GM10266 (cell line): ENCODE results near the gene C1orf74.

Experiments used
- DNase-seq: peaks from one replicate; pipeline ENCODE4 v3.0.0; 2012; ENCODE audit errors: extremely low spot score
- CTCF ChIP-seq: IDR thresholded peaks from 2 replicates; pipeline ENCODE4 v1.5.1; 2012; ENCODE audit warnings: mild to moderate bottlenecking, low read depth; ENCODE audit not compliant: control insufficient read depth, insufficient read depth; ENCODE audit errors: missing control alignments

C1orf74 gene

DNA sequence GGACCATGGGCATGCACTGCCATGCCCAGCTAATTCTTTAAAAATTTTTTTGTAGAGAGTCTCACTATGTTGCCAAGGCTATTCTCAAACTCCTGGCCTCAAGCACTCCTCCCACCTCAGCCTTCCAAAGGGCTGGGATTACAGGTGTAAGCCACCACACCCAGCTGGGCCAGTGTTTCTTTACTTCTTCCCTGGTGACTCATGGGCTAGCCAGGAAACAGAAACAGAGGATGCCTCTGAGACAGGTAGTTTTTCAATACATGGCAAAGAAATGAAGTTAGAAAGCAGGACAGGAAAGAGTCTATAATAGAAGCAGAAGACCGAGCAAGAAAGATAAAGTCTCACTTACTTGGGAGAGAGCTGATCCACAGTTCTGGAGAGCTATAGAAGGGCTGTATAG, 7.6 kb upstream of the C1orf74 start:
- no peak for DNase-seq
- TF ChIP-seq CTCF = no peak

DNA sequence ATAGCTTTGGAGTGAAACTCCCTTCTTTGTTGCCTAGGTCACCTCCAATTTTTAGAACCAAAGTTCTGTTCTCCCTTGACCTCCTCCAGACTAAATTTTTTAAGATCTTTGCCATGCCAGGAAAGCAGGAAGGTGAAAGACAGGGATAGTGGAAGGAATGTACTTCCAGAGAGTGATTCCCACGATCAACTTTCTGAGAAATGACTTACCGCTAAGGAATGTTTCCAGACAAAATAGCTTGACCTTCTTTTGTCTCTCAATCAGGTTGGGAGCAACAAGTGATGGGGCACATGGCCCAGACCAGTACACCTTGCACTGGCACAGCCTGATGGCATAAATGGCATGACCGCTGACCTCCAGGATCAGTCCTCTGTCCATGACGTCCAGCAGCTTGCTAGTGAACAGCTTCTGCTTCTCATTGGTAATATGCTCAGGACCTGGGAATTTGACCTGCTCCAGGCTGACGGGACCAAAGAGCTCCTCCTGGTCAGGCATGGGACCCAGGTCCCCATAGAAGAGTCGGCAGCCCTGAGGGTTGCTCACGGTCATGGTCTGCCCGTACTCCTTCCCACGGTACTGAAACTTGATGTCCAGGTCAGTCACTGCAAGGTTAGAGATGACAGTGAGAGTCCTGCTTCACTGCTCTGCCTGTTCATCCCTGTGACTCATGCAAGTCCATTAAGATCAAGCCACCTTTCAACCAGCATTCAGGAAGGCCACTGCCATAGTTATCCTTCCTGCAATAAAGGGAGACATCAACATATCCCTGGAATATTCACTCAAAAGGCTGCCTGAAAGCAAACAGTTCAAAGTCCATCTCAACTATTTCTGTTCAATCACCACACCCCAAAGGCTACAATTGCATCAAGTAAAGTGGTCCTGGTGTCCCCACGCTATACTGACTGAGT, 6.2 kb upstream of the C1orf74 start:
- no peak for TF ChIP-seq CTCF
- no peak for DNase-seq

DNA sequence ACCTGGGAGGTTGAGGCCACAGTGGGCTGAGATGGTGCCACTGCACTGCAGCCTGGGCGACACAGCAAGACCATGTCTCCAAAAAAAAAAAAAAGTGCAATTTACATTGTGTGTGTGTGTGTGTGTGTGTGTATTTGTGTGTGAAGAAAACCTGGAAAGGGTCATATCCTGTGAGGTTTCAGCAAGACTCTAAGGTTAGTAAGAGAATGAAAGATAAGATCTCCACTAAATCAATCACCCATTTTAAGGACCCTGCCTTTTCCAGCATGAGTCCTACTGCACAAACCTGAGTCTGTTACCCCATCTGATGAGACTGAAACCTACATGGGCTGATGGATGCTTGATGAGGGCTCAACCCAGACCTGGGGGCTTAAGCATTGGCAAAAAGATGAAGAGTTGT, 4.9 kb upstream of the C1orf74 start:
- no peak for DNase-seq

DNA sequence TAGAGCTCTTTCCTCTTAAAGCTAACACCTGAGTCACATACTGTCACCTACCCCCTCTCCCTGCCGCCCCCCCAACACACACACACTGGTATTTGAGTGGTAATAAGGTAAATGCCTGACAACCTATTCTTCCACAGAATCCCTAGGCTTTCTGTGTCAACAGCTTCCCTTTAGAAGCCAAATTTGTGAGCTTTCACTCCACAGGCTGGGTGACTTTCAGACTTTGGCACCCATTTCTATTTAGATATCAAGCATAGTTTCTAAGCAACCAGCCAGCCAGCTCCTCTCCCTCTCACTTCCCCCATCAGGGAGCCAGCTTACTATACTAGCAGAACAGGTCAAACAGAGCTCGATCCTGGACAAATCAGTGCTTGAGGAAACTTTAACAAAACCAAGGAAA, 3.2 kb upstream of the C1orf74 start:
- TF ChIP-seq CTCF = no peak
- DNase-seq = no peak

More for the DNA sequence above, 4.9 kb upstream of the C1orf74 start:
- TF ChIP-seq CTCF = no peak

DNA sequence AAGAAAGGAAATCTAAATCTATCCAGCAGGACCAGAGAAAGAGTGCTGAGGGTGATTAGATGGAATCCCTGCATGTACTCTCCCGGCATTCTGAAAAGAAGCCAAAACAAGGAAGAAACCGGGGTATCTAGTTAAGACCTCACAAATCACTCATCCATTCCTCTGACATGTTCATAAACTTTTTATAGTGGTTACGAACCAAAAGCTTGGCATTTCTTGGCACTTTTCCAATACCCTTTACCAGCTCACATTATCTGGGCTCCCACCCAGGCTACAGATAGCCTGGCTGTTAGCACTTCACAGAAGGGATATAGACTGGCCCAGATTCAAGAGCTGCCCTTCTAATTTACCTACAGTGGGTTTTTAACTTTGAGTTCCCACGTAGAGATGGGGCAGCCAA, 1.8 kb upstream of the C1orf74 start:
- no peak for DNase-seq
- TF ChIP-seq CTCF = no peak

DNA sequence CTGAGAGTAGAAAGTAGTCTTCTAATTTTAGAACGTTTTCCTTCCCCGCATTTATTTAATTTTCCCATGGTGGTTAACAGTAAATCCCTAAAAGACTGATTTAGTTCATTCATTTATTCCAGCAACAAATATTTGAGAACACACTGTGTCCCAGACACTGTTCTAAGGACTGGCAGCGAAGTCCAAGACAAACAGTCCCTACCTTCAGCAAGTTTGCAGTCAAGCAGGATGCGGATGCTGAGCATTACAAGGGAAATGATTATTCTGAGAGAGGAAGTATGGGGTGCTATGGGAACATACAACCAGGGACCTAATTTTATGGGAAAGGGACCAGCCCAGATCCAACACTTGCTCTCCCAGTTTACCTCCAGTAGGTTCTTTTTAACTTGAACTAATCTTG, 1.2 kb upstream of the C1orf74 start:
- no peak for TF ChIP-seq CTCF
- DNase-seq = no peak

DNA sequence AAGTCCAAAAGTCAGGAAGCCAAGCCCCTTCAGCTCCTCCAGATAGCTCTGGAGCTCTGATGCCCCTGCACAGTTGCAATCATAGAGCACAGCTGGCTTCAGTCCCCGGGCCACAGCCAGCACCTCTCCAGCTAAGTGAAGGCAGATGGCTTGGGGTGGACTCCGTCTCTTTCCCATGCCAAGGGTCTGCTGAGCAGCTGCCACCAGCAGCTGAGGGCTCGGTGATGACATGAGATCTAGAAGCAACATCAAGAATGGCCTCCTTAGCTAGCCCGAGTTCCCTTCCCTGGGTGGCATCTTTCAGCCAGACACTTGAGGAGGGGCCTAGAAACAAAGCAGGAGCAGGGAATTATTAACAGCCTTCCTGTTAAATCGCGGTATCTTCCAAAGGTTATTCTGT, 973 bp downstream of the C1orf74 start:
- DNase-seq = no peak
- TF ChIP-seq CTCF = no peak
